H1 (cell line): ENCODE measurements around the gene CTXN3. TPM values are rescaled to one million over a fixed set of nuclear protein-coding genes. Genes with fewer than 3 reads are reported as not detected.

Experiments used
- CTCF ChIA-PET: fragments of 300-600 bp; sonication (Branson Sonifier 250); formaldehyde crosslinking; loops from one replicate; lab custom pipeline; 2021; ENCODE audit not compliant: partially characterized antibody; lab: Charles Lee
- POLR2A ChIA-PET: fragments of 300-600 bp; sonication (Branson Sonifier 250); formaldehyde crosslinking; loops from one replicate; lab custom pipeline; 2021; ENCODE audit warnings: inconsistent platforms; ENCODE audit not compliant: partially characterized antibody; lab: Charles Lee
- DNase-seq, 2 experiments: peaks; one replicate each; pipeline versions ENCODE4 v3.0.0 to v3.0.0-alpha.2; 2010 to 2022; ENCODE audit warnings: low spot score in 2 of 2, low read depth in 1 of 2, mixed read lengths in 1 of 2
- FAIRE-seq: peaks from 2 replicates; lab custom pipeline; 2011; peaks lifted over from hg19 to GRCh38; lab: Jason Lieb, UNC
- H2AFZ ChIP-seq: 2 replicates; pipeline ENCODE4 v1.8.1; 2012; ENCODE audit warnings: low read length, inconsistent platforms
- H2AK5ac ChIP-seq: 2 replicates; pipeline ENCODE4 v1.6.1; 2013; ENCODE audit warnings: low read depth, low read length
- H2BK120ac ChIP-seq: replicated peaks from 2 replicates; pipeline ENCODE3; 2013; ENCODE audit warnings: low read depth, low read length, inconsistent platforms
- H2BK12ac ChIP-seq: 2 replicates; pipeline ENCODE4 v1.6.1; 2013; ENCODE audit warnings: low read depth, low read length
- H2BK15ac ChIP-seq: 2 replicates; pipeline ENCODE4 v1.6.1; 2013; ENCODE audit warnings: low read length
- H2BK20ac ChIP-seq: 2 replicates; pipeline ENCODE4 v1.6.1; 2013; ENCODE audit warnings: low read length
- H2BK5ac ChIP-seq: 2 replicates; pipeline ENCODE4 v1.6.1; 2013; ENCODE audit warnings: low read depth, low read length
- H3K14ac ChIP-seq: 2 replicates; pipeline ENCODE4 v1.6.1; 2013; ENCODE audit warnings: inconsistent platforms; ENCODE audit not compliant: insufficient read length
- H3K18ac ChIP-seq: 2 replicates; pipeline ENCODE4 v1.6.1; 2013; ENCODE audit warnings: low read length; ENCODE audit errors: extremely low read depth
- H3K23ac ChIP-seq: 2 replicates; pipeline ENCODE4 v1.6.1; 2013; ENCODE audit warnings: inconsistent platforms; ENCODE audit not compliant: insufficient read length
- H3K23me2 ChIP-seq: 2 replicates; pipeline ENCODE4 v1.6.1; 2013; ENCODE audit warnings: low read depth, low read length
- H3K27ac ChIP-seq: 2 replicates; pipeline ENCODE4 v1.6.1; 2011; ENCODE audit warnings: low read depth, low read length, inconsistent platforms
- H3K27me3 ChIP-seq, 4 experiments: replicated peaks in 1 of 4; 1 replicate in 1 of 4; 2 replicates in 3 of 4; pipeline versions ENCODE4 v1.6.1 to v1.8.1; 2011 to 2013; ENCODE audit warnings: low read length in 3 of 4, mild to moderate bottlenecking in 3 of 4, inconsistent platforms in 2 of 4, mixed read lengths in 2 of 4, moderate library complexity in 1 of 4; ENCODE audit not compliant: control insufficient read depth in 3 of 4, insufficient read depth in 3 of 4; ENCODE audit errors: extremely low read depth in 1 of 4
- H3K36me3 ChIP-seq, 4 experiments: 2 replicates each; pipeline versions ENCODE4 v1.6.1 to v1.8.1; 2011 to 2013; ENCODE audit warnings: mild to moderate bottlenecking in 4 of 4, low read length in 3 of 4, moderate library complexity in 2 of 4, control low read depth in 1 of 4, inconsistent platforms in 1 of 4; ENCODE audit not compliant: insufficient read depth in 4 of 4, control insufficient read depth in 2 of 4
- H3K4ac ChIP-seq: replicated peaks from 2 replicates; pipeline ENCODE3; 2013; ENCODE audit warnings: low read length, low read depth, mixed read lengths, inconsistent platforms; ENCODE audit not compliant: insufficient read length
- H3K4me1 ChIP-seq, 4 experiments: replicated peaks in 1 of 4; 1 replicate in 1 of 4; 2 replicates in 3 of 4; pipeline versions ENCODE4 v1.6.1 to v1.8.1; 2011 to 2013; ENCODE audit warnings: low read length in 3 of 4, inconsistent platforms in 2 of 4, mixed read lengths in 1 of 4; ENCODE audit not compliant: insufficient read depth in 4 of 4, control insufficient read depth in 3 of 4
- H3K4me2 ChIP-seq, 2 experiments: 2 replicates each; pipeline versions ENCODE4 v1.6.1 to v1.8.1; 2011 to 2013; ENCODE audit warnings: low read depth in 2 of 2, low read length in 2 of 2, control low read depth in 1 of 2, inconsistent platforms in 1 of 2, mild to moderate bottlenecking in 1 of 2; ENCODE audit not compliant: insufficient read depth in 1 of 2
- H3K4me3 ChIP-seq, 4 experiments: fragments of 200-600, 300-600 bp in 1 of 4; sonication (generic), shearing (Covaris generic), sonication (Bioruptor Twin) in 1 of 4; 2 replicates each; pipeline versions ENCODE4 v1.5.1 to v1.8.1; 2011 to 2016; ENCODE audit warnings: low read length in 4 of 4, low read depth in 3 of 4, control low read depth in 2 of 4, inconsistent platforms in 2 of 4, mild to moderate bottlenecking in 2 of 4, mixed read lengths in 1 of 4, moderate library complexity in 1 of 4; ENCODE audit not compliant: insufficient read depth in 2 of 4; ENCODE audit errors: extremely low read depth in 1 of 4
- H3K56ac ChIP-seq: replicated peaks from 2 replicates; pipeline ENCODE3; 2013; ENCODE audit warnings: low read depth, mild to moderate bottlenecking, mixed read lengths, low read length, inconsistent platforms; ENCODE audit not compliant: insufficient read length
- H3K79me1 ChIP-seq: 2 replicates; pipeline ENCODE4 v1.6.1; 2013; ENCODE audit warnings: low read depth, low read length, control low read depth
- H3K79me2 ChIP-seq, 2 experiments: 2 replicates each; pipeline versions ENCODE4 v1.6.1 to v1.8.1; 2012 to 2013; ENCODE audit warnings: low read length in 2 of 2, mild to moderate bottlenecking in 2 of 2, inconsistent platforms in 1 of 2; ENCODE audit not compliant: insufficient read depth in 2 of 2, control insufficient read depth in 1 of 2
- H3K9ac ChIP-seq, 4 experiments: replicated peaks in 1 of 4; 1 replicate in 1 of 4; 2 replicates in 3 of 4; pipeline versions ENCODE4 v1.6.1 to v1.8.1; 2011 to 2013; ENCODE audit warnings: low read depth in 3 of 4, low read length in 3 of 4, control low read depth in 2 of 4, mild to moderate bottlenecking in 2 of 4, moderate library complexity in 2 of 4, inconsistent platforms in 1 of 4; ENCODE audit errors: extremely low read depth in 1 of 4
- H3K9me3 ChIP-seq, 2 experiments: 2 replicates each; pipeline versions ENCODE4 v1.6.1 to v1.8.1; 2012 to 2013; ENCODE audit warnings: mild to moderate bottlenecking in 2 of 2, moderate library complexity in 2 of 2, control low read depth in 1 of 2, inconsistent platforms in 1 of 2, low read depth in 1 of 2, low read length in 1 of 2, mixed read lengths in 1 of 2; ENCODE audit not compliant: insufficient read depth in 2 of 2
- H4K20me1 ChIP-seq, 2 experiments: replicated peaks in 1 of 2; 2 replicates each; pipeline versions ENCODE3 to v1.8.1; 2011 to 2013; ENCODE audit warnings: inconsistent platforms in 2 of 2, low read length in 2 of 2, mild to moderate bottlenecking in 1 of 2; ENCODE audit not compliant: insufficient read depth in 2 of 2, control insufficient read depth in 1 of 2
- H4K5ac ChIP-seq: 2 replicates; pipeline ENCODE4 v1.6.1; 2013; ENCODE audit warnings: low read length, low read depth, mixed read lengths, inconsistent platforms; ENCODE audit not compliant: insufficient read length
- H4K8ac ChIP-seq: 2 replicates; pipeline ENCODE4 v1.8.0; 2013; ENCODE audit warnings: mild to moderate bottlenecking, moderate library complexity, low read length, inconsistent platforms; ENCODE audit not compliant: insufficient read depth; ENCODE audit errors: extremely low read depth
- H4K91ac ChIP-seq: replicated peaks from 2 replicates; pipeline ENCODE3; 2013; ENCODE audit warnings: low read length, mixed read lengths, inconsistent platforms; ENCODE audit not compliant: insufficient read length
- ATF2 ChIP-seq: IDR thresholded peaks from 2 replicates; pipeline ENCODE4 v1.6.1; 2012; ENCODE audit warnings: low read length, inconsistent platforms
- ATF3 ChIP-seq: IDR thresholded peaks from 2 replicates; pipeline ENCODE4 v1.6.1; 2011; ENCODE audit warnings: low read depth, mild to moderate bottlenecking, low read length; ENCODE audit not compliant: insufficient read depth
- BACH1 ChIP-seq: IDR thresholded peaks from 2 replicates; pipeline ENCODE4 v1.6.1; 2012; ENCODE audit warnings: low read length, improper control_type of control experiment
- CEBPB ChIP-seq: IDR thresholded peaks from 2 replicates; pipeline ENCODE4 v1.6.1; 2012; ENCODE audit warnings: low read depth, low read length
- CHD1 ChIP-seq: IDR thresholded peaks from 2 replicates; pipeline ENCODE4 v1.6.1; 2012; ENCODE audit warnings: low read depth, low read length, improper control_type of control experiment
- E2F6 ChIP-seq: IDR thresholded peaks from 2 replicates; pipeline ENCODE4 v1.6.1; 2012; ENCODE audit warnings: inconsistent platforms
- HDAC6 ChIP-seq: IDR thresholded peaks from one replicate; pipeline ENCODE4 v1.7.1; 2012; ENCODE audit warnings: low read depth, mild to moderate bottlenecking, inconsistent platforms, low read length, moderate library complexity
- JUN ChIP-seq: IDR thresholded peaks from 2 replicates; pipeline ENCODE4 v1.6.1; 2011; ENCODE audit warnings: low read depth, mild to moderate bottlenecking, improper control_type of control experiment, low read length
- SIRT6 ChIP-seq: IDR thresholded peaks from one replicate; pipeline ENCODE4 v1.7.1; 2012; ENCODE audit warnings: low read length, inconsistent platforms
- WGBS, 2 experiments: shearing (Covaris generic) in 1 of 2; methylation state at CpG; one replicate each; pipeline versions ENCODE4 v1.1.6 to v1.1.7; 2013 to 2015; ENCODE audit warnings: low lambda C conversion rate in 2 of 2, mixed read lengths in 2 of 2, inconsistent platforms in 1 of 2, low coverage in 1 of 2, missing lambda C conversion rate in 1 of 2; ENCODE audit not compliant: insufficient replicate concordance in 2 of 2, insufficient coverage in 1 of 2, insufficient read length in 1 of 2; ENCODE audit errors: extremely low coverage in 1 of 2, missing lambda C conversion rate in 1 of 2; 5-methylcytosine and 5-hydroxymethylcytosine counted together
- polyA plus RNA-seq, 7 experiments: library from polyadenylated mRNA; depleted of rRNA in 3 of 7; stranded (reverse) in 5 of 7; unstranded in 2 of 7; fragments of >200 nt in 5 of 7; fragments of 200-250 nt in 2 of 7; gene quantifications; 1 replicate in 5 of 7; 2 replicates in 1 of 7; 4 replicates in 1 of 7; pipeline versions ENCODE4 v1.2.1 to v1.2.3, GENCODE V29; 2011 to 2013; ENCODE audit warnings: missing spikeins in 2 of 7, mixed read lengths in 2 of 7
- total RNA-seq: library from RNA; stranded (reverse); fragmentation: NEBNext Ultra II Directional; extraction: Animal tissue kit (Norgen Biotek cat#: 25700); gene quantifications from 2 replicates; pipeline ENCODE4 v1.2.1, GENCODE V29; 2021

Gene CTXN3
- total and polyA plus RNA-seq, 2 of the 8 experiments (the other 6 are each of a cell fraction or from before 2014, with no cell fraction given), result 0.05 TPM; not detected in 1

GRCh38 chr5:127706691-127707090, 57.8 kb downstream of the CTXN3 start:
- CTCF ChIA-PET, result no interaction called here
- Histone ChIP-seq H2BK20ac (no peak overlapping the region), H3K4ac (no peak overlapping the region), H3K4me2 (no peak overlapping the region), H2BK5ac (no peak overlapping the region), H3K18ac (no peak overlapping the region), H3K79me1 (no peaks in the 10 kb centered on the region), H2AK5ac (no peak overlapping the region), H3K27ac (no peak overlapping the region), H3K79me2 (no peaks in the 10 kb centered on the region), H4K5ac (no peak overlapping the region), H3K27me3 (peaks cover 0 to 1% (median 0%) of the 10 kb centered on the region in 4 experiments; a peak in 1 of 7 replicates), H3K9ac (no peak overlapping the region), H2BK15ac (no peak overlapping the region), H3K23me2 (no peaks in the 10 kb centered on the region), H2AFZ (no peak overlapping the region), H4K20me1 (no peaks in the 10 kb centered on the region), H4K91ac (no peak overlapping the region), H3K14ac (no peak overlapping the region), H2BK12ac (no peak overlapping the region), H3K9me3 (no peaks in the 10 kb centered on the region), H3K23ac (no peak overlapping the region), H4K8ac (no peak overlapping the region), H3K4me3 (no peak overlapping the region), H2BK120ac (no peak overlapping the region), H3K4me1 (no peaks in the 10 kb centered on the region), H3K36me3 (no peaks in the 10 kb centered on the region), H3K56ac (no peak overlapping the region)
- POLR2A ChIA-PET, result no interaction called here
- TF ChIP-seq JUN (no peak), HDAC6 (no peak), CEBPB (no peak), ATF2 (no peak), BACH1 (no peak), SIRT6 (no peak), CHD1 (no peak), ATF3 (no peak), E2F6 (no peak)
- 100% methylated on average over 1 of the region's 1 CpG; no CpG with 5 or more reads in 1 of the 2 experiments for WGBS, 2 experiments
- DNase-seq, result no peak
- FAIRE-seq, result no peak
